Muscle layer of colon (tissue), 2 donors: ENCODE results near the gene KRTAP5-5.
"Not testable (repeated sequence)": the region's sequence is repeated elsewhere in the genome, so short reads cannot be mapped to it uniquely, and the experiment has no call there.

ENCODE experiments used
- H3K27ac ChIP-seq: one replicate; pipeline ENCODE4 v1.7.0; 2013; ENCODE audit warnings: low read depth, mild to moderate bottlenecking, low read length, moderate library complexity
- H3K27me3 ChIP-seq, 2 donors: one replicate each; pipeline ENCODE4 v1.7.0; 2013; ENCODE audit warnings: low read length in 2 of 2, mild to moderate bottlenecking in 2 of 2; ENCODE audit not compliant: insufficient read depth in 2 of 2, control insufficient read depth in 1 of 2
- H3K36me3 ChIP-seq: one replicate; pipeline ENCODE4 v1.7.0; 2013; ENCODE audit warnings: mild to moderate bottlenecking, low read length; ENCODE audit not compliant: insufficient read depth
- H3K4me1 ChIP-seq: one replicate; pipeline ENCODE4 v1.7.0; 2013; ENCODE audit warnings: mild to moderate bottlenecking, low read length; ENCODE audit not compliant: insufficient read depth
- H3K4me3 ChIP-seq, 2 donors: one replicate each; pipeline ENCODE4 v1.7.0; 2013; ENCODE audit warnings: low read length in 2 of 2, low read depth in 1 of 2, mild to moderate bottlenecking in 1 of 2, moderate library complexity in 1 of 2
- H3K9ac ChIP-seq: one replicate; pipeline ENCODE4 v1.7.0; 2013; ENCODE audit warnings: low read length
- H3K9me3 ChIP-seq: one replicate; pipeline ENCODE4 v1.7.0; 2013; ENCODE audit warnings: mild to moderate bottlenecking, low read length
- donor health status: abdominal sarcoma.
- donor health status: Adenocarcinoma of cecum.

The KRTAP5-5 gene

GRCh38 chr11:1597331-1597993 lies 32.1 kb upstream of the KRTAP5-5 start:
- no peaks in the 10 kb centered on the region for H3K36me3 ChIP-seq
- H3K27me3 ChIP-seq, result no peaks in the 10 kb centered on the region
- no peak overlapping the region for H3K4me3 ChIP-seq
- H3K9me3 ChIP-seq, result no peaks in the 10 kb centered on the region
- no peak overlapping the region for H3K9ac ChIP-seq
- no peak overlapping the region for H3K27ac ChIP-seq
- H3K4me1 ChIP-seq, result no peaks in the 10 kb centered on the region

GRCh38 chr11:1597994-1598380 lies 31.6 kb upstream of the KRTAP5-5 start, which contains the start of gene KRTAP5-2:
KRTAP5-2 (minus strand) TSS chr11:1598294; CDS start chr11:1598250, 44 bp downstream.
- H3K4me1 ChIP-seq, result no peaks in the 10 kb centered on the region
- no peak within 1 kb of the TSS for H3K9ac ChIP-seq
- H3K36me3 ChIP-seq, result no peaks in the 10 kb centered on the region
- H3K27me3 ChIP-seq, result no peaks in the 10 kb centered on the region
- no peak within 1 kb of the TSS for H3K27ac ChIP-seq
- H3K9me3 ChIP-seq, result no peaks in the 10 kb centered on the region
- H3K4me3 ChIP-seq, result no peak within 1 kb of the TSS

GRCh38 chr11:1598406-1598805 lies 31.2 kb upstream of the KRTAP5-5 start:
- not testable (repeated sequence) for H3K4me1 ChIP-seq, H3K4me3 ChIP-seq, H3K27me3 ChIP-seq, H3K9me3 ChIP-seq, H3K36me3 ChIP-seq, H3K27ac ChIP-seq, H3K9ac ChIP-seq

- no peaks in the 10 kb centered on the region for H3K4me1 ChIP-seq
- H3K9me3 ChIP-seq, result no peaks in the 10 kb centered on the region
- H3K27me3 ChIP-seq, result no peaks in the 10 kb centered on the region
- no peak overlapping the region for H3K9ac ChIP-seq
- no peak overlapping the region for H3K4me3 ChIP-seq
- no peak overlapping the region for H3K27ac ChIP-seq
- H3K36me3 ChIP-seq, result no peaks in the 10 kb centered on the region
Measured at GRCh38 chr11:1598816-1599215, 30.8 kb upstream of the KRTAP5-5 start.

GRCh38 chr11:1600626-1601025 lies 28.9 kb upstream of the KRTAP5-5 start:
- Histone ChIP-seq H3K4me3 (no peak overlapping the region), H3K27me3 (peaks cover 0 to 8% of the 10 kb centered on the region in 2 donors), H3K27ac (no peak overlapping the region), H3K36me3 (no peaks in the 10 kb centered on the region), H3K9me3 (no peaks in the 10 kb centered on the region), H3K4me1 (no peaks in the 10 kb centered on the region), H3K9ac (no peak overlapping the region)

- H3K27me3 ChIP-seq, H3K4me3 ChIP-seq, H3K9ac ChIP-seq, H3K36me3 ChIP-seq, H3K9me3 ChIP-seq, H3K27ac ChIP-seq, H3K4me1 ChIP-seq: not testable (repeated sequence)
Measured at GRCh38 chr11:1601663-1602062, 27.9 kb upstream of the KRTAP5-5 start.

- Histone ChIP-seq H3K36me3 (no peaks in the 10 kb centered on the region), H3K9me3 (no peaks in the 10 kb centered on the region), H3K27me3 (peaks cover 0 to 16% of the 10 kb centered on the region in 2 donors), H3K4me1 (no peaks in the 10 kb centered on the region), H3K9ac (no peak overlapping the region), H3K4me3 (no peak overlapping the region), H3K27ac (no peak overlapping the region)
Measured at GRCh38 chr11:1603629-1604028, 25.9 kb upstream of the KRTAP5-5 start.

- no peaks in the 10 kb centered on the region for H3K36me3 ChIP-seq
- H3K4me1 ChIP-seq, result no peaks in the 10 kb centered on the region
- no peaks in the 10 kb centered on the region for H3K9me3 ChIP-seq
- peaks cover 0 to 16% of the 10 kb centered on the region in 2 donors for H3K27me3 ChIP-seq
- no peak overlapping the region for H3K9ac ChIP-seq
- H3K27ac ChIP-seq, result no peak overlapping the region
- no peak overlapping the region for H3K4me3 ChIP-seq
Measured at GRCh38 chr11:1604181-1604580, 25.4 kb upstream of the KRTAP5-5 start.

GRCh38 chr11:1604711-1605110 lies 24.9 kb upstream of the KRTAP5-5 start:
- Histone ChIP-seq H3K9ac (no peak overlapping the region), H3K9me3 (no peaks in the 10 kb centered on the region), H3K27me3 (peaks cover 0 to 16% of the 10 kb centered on the region in 2 donors), H3K4me1 (no peaks in the 10 kb centered on the region), H3K4me3 (no peak overlapping the region), H3K27ac (no peak overlapping the region), H3K36me3 (no peaks in the 10 kb centered on the region)

- not testable (repeated sequence) for H3K36me3 ChIP-seq, H3K4me1 ChIP-seq, H3K4me3 ChIP-seq, H3K9me3 ChIP-seq, H3K27ac ChIP-seq, H3K9ac ChIP-seq
- H3K27me3 ChIP-seq, result peaks cover 0 to 16% of the 10 kb centered on the region in 2 donors
Measured at GRCh38 chr11:1605923-1606322, 23.7 kb upstream of the KRTAP5-5 start.

- not testable (repeated sequence) for H3K4me1 ChIP-seq, H3K27ac ChIP-seq, H3K9ac ChIP-seq, H3K4me3 ChIP-seq, H3K9me3 ChIP-seq, H3K36me3 ChIP-seq
- peaks cover 0 to 16% of the 10 kb centered on the region in 2 donors for H3K27me3 ChIP-seq
Measured at GRCh38 chr11:1607156-1607845, 22.3 kb upstream of the KRTAP5-5 start.

GRCh38 chr11:1607901-1608300 lies 21.7 kb upstream of the KRTAP5-5 start:
- H3K4me1 ChIP-seq, H3K9me3 ChIP-seq, H3K4me3 ChIP-seq, H3K9ac ChIP-seq, H3K36me3 ChIP-seq, H3K27ac ChIP-seq: not testable (repeated sequence)
- peaks cover 0 to 16% of the 10 kb centered on the region in 2 donors for H3K27me3 ChIP-seq
